ENCODE measurements around the gene CYP27A1. TPM values are rescaled to one million over a fixed set of nuclear protein-coding genes. Genes with fewer than 3 reads are reported as not detected.

Gene CYP27A1
- polyA plus RNA-seq, 4 donors, result 46.7 to 125 (median 98.6) TPM

DNA sequence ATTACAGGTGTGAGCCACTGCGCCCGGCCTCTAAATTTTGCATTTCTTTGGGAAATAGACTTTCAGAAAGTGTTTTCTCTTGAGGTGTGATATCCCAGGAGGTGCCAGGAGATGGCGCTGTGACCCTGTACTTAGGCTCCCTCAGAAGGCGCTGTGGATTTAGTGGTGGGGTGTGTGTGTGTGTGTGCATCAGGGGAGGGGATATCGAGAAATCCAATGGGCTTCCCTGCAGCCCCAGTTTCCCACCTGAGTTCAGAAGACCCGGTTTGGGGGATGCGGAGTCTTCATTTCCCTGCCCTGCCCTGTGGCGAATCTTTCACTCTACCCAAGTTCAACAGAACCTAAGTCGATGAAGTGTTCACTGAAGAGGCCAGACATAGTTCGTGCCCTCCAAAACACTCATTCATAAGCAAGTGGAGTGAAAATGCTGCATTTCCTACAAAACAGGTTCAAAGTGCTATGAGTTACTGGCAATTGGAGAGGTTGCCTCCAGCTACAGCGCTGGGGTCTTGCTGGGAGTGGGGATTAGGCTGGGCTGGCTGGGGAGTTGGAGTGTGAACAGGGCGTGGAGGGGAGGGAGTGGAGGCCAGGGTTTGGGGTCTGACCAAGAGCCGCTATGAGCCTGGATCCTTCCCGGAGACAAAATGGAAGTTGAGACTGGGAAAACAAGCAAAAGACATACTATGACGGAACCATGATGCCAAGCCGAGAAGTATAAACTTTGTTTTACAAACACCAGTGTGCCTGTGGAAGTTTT lies 71.1 kb downstream of the CYP27A1 start:
- DNase-seq (peak; percentile 44 to 65), FAIRE-seq (no peak)
- peaks cover 0 to 3% (median 0%) of the 10 kb centered on the region in 3 donors for H3K4me1 ChIP-seq (ENCODE audit: control insufficient read depth in 3 of 3, insufficient read depth in 2 of 3, low read depth in 1 of 3, low read length in 2 of 3)
- H3K27me3 ChIP-seq (ENCODE audit: control insufficient read depth in 3 of 3, insufficient read depth in 3 of 3, low read length in 3 of 3), result peaks cover 2 to 77% (median 25%) of the 10 kb centered on the region in 3 donors
- H3K4me3 ChIP-seq (ENCODE audit: low read depth in 1 of 3, low read length in 3 of 3), result no peak overlapping the region
- no peak overlapping the region for H3K27ac ChIP-seq (ENCODE audit: low read depth in 1 of 3, low read length in 2 of 3)
- H3K9me3 ChIP-seq (ENCODE audit: control insufficient read depth in 2 of 2, insufficient read depth in 1 of 2, low read depth in 1 of 2, low read length in 1 of 2), result no peaks in the 10 kb centered on the region
- H3K36me3 ChIP-seq (ENCODE audit: control insufficient read depth in 3 of 3, insufficient read depth in 2 of 3, low read depth in 1 of 3, low read length in 3 of 3), result no peaks in the 10 kb centered on the region
- WGBS, 3 donors, result 20 to 27% (median 20%) methylated on average over 16 of the region's 16 CpGs

DNA sequence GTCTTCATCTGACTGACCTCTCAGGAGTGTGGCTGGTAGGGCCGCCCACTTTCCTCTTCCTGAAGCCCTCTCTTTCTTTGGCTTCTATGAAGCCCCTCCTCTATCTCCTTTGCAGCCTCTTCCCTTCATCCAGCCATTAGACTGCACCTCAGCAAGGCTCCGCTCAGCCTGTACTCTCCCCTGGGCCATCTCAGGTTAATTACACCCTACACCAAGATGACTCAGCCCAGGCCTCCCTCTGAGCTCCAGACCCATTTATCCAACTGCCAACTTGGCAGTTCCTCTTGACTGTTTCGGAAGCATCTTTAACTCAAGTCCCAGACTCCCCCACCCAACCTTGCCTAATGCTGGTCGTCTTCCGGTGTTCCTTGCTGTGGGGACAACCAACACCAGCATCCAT lies 71.8 kb downstream of the CYP27A1 start:
- Histone ChIP-seq H3K4me1 (ENCODE audit: control insufficient read depth in 3 of 3, insufficient read depth in 2 of 3, low read depth in 1 of 3, low read length in 2 of 3) (peaks cover 0 to 3% (median 0%) of the 10 kb centered on the region in 3 donors), H3K27me3 (ENCODE audit: control insufficient read depth in 3 of 3, insufficient read depth in 3 of 3, low read length in 3 of 3) (peaks cover 2 to 84% (median 31%) of the 10 kb centered on the region in 3 donors), H3K27ac (ENCODE audit: low read depth in 1 of 3, low read length in 2 of 3) (no peak overlapping the region), H3K9me3 (ENCODE audit: control insufficient read depth in 2 of 2, insufficient read depth in 1 of 2, low read depth in 1 of 2, low read length in 1 of 2) (no peaks in the 10 kb centered on the region), H3K4me3 (ENCODE audit: low read depth in 1 of 3, low read length in 3 of 3) (no peak overlapping the region), H3K36me3 (ENCODE audit: control insufficient read depth in 3 of 3, insufficient read depth in 2 of 3, low read depth in 1 of 3, low read length in 3 of 3) (no peaks in the 10 kb centered on the region)
- DNase-seq (peak in 1 of 2 donors; percentile 24), FAIRE-seq (no peak)
- WGBS, 3 donors, result 23 to 33% (median 26%) methylated on average over 5 of the region's 5 CpGs

DNA sequence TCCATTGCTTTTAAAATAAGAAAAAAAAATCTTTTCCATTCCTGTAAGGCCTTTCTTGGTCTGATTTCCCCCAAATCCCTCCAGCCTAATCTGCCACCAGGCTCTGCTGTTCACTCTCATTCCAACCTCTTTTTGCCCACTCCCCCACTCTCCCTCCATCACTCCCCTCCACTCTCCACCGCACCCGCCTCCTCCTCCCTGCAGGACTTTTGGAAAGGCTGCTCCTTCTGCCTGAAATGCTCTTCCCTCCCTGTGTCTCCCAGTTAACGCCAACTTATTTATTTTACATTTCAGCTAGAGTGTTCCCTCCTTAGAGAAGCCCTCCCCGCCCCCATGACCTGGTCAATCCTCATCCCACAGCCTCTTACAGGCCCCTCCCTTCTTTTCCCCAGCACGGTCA lies 72.9 kb downstream of the CYP27A1 start:
- WGBS, 3 donors, result 37 to 53% (median 47%) methylated on average over 5 of the region's 5 CpGs
- Histone ChIP-seq H3K36me3 (ENCODE audit: control insufficient read depth in 3 of 3, insufficient read depth in 2 of 3, low read depth in 1 of 3, low read length in 3 of 3) (no peaks in the 10 kb centered on the region), H3K27me3 (ENCODE audit: control insufficient read depth in 3 of 3, insufficient read depth in 3 of 3, low read length in 3 of 3) (peaks cover 5 to 83% (median 34%) of the 10 kb centered on the region in 3 donors), H3K9me3 (ENCODE audit: control insufficient read depth in 2 of 2, insufficient read depth in 1 of 2, low read depth in 1 of 2, low read length in 1 of 2) (no peaks in the 10 kb centered on the region), H3K4me3 (ENCODE audit: low read depth in 1 of 3, low read length in 3 of 3) (no peak overlapping the region), H3K27ac (ENCODE audit: low read depth in 1 of 3, low read length in 2 of 3) (no peak overlapping the region), H3K4me1 (ENCODE audit: control insufficient read depth in 3 of 3, insufficient read depth in 2 of 3, low read depth in 1 of 3, low read length in 2 of 3) (peaks cover 0 to 3% (median 0%) of the 10 kb centered on the region in 3 donors)
- DNase-seq (no peak), FAIRE-seq (no peak)

DNA sequence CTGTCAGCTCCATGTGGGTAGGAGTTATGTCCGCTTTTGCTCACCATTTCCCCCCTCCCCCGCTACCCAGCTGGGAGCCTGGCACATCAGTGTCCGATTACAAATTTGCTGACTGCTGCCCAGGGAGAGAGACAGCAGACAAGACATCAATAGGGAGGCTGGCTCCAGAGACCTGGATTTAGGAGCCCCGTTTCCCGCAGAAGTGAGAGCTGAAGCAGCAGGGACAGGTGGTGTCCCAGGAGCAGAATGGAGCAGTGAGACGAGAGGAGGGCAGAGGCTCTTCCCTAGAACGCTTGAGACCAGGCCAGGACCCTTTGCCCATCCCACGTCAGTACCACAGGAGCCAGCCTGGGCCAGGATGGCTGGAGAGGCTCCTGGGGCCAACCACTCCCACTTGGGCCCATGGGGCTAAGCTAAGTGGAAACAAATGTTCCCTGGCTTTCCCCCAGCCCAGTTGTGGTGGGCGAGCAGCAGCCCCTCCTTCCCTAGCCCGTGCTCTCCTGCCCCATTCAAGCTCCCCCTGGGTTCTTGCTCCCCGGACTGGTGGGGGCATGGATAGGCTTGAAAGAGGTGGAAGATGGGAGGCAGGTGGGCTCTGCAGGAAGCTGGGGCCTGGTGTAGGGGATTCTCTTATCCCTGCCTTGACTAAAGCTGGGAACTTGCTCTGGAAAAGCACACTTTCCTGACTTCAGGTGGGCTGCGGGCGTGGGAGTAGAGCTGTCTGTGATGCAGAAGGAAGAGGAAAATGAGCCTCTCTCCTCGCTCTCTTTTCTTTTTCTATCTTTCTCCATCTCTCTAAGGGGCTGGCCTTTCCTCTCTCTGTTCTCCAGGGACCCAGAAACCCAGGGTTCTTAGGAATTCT lies 73.6 kb downstream of the CYP27A1 start:
- WGBS, 3 donors, result 36 to 50% (median 47%) methylated on average over 14 of the region's 14 CpGs
- H3K9me3 ChIP-seq (ENCODE audit: control insufficient read depth in 2 of 2, insufficient read depth in 1 of 2, low read depth in 1 of 2, low read length in 1 of 2), result no peaks in the 10 kb centered on the region
- DNase-seq (no peak), FAIRE-seq (no peak)
- no peaks in the 10 kb centered on the region for H3K36me3 ChIP-seq (ENCODE audit: control insufficient read depth in 3 of 3, insufficient read depth in 2 of 3, low read depth in 1 of 3, low read length in 3 of 3)
- no peak overlapping the region for H3K4me3 ChIP-seq (ENCODE audit: low read depth in 1 of 3, low read length in 3 of 3)
- peaks cover 5 to 86% (median 41%) of the 10 kb centered on the region in 3 donors for H3K27me3 ChIP-seq (ENCODE audit: control insufficient read depth in 3 of 3, insufficient read depth in 3 of 3, low read length in 3 of 3)
- H3K27ac ChIP-seq (ENCODE audit: low read depth in 1 of 3, low read length in 2 of 3), result no peak overlapping the region
- H3K4me1 ChIP-seq (ENCODE audit: control insufficient read depth in 3 of 3, insufficient read depth in 2 of 3, low read depth in 1 of 3, low read length in 2 of 3), result peaks cover 0 to 10% (median under 1%) of the 10 kb centered on the region in 3 donors

DNA sequence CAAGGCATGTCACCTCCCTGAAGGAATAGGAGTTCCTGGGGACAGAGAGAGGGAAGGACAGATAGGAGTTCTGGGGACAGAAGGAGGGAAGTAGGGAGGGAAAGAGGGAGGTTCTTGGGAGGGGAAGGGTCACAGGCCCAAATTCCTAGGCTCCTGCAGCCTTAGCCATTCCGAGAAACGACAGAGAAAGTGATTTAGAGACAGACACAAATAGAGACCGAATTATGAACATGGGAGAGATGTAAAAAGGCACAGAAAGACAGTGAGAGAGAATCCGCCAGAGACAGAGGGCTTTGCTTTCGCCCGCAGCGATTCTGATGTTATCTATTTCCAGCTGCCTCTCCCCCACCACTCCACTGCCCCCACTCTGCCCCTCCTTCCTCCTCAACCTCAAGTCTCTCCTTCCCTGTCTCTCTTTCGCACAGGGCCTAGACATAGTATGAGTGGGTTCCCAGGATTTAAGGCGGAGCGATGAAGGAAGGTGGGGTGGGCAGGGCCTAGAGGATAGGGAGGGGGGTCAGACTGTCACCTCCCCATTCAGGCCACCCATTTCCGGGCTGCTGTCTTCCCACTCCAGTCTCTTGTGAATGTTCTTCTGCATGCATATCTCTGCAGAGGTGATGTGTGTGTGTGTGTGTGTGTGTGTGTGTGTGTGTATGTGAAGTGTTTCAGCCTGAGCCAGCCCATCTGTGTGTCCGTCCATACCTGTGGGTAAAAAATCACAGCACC lies 74.4 kb downstream of the CYP27A1 start:
- H3K27me3 ChIP-seq (ENCODE audit: control insufficient read depth in 3 of 3, insufficient read depth in 3 of 3, low read length in 3 of 3), result peaks cover 5 to 88% (median 44%) of the 10 kb centered on the region in 3 donors
- no peak overlapping the region for H3K4me3 ChIP-seq (ENCODE audit: low read depth in 1 of 3, low read length in 3 of 3)
- no peaks in the 10 kb centered on the region for H3K36me3 ChIP-seq (ENCODE audit: control insufficient read depth in 3 of 3, insufficient read depth in 2 of 3, low read depth in 1 of 3, low read length in 3 of 3)
- H3K4me1 ChIP-seq (ENCODE audit: control insufficient read depth in 3 of 3, insufficient read depth in 2 of 3, low read depth in 1 of 3, low read length in 2 of 3), result peaks cover 0 to 12% (median 3%) of the 10 kb centered on the region in 3 donors
- 33 to 40% (median 38%) methylated on average over 12 of the region's 12 CpGs for WGBS, 3 donors
- no peak overlapping the region for H3K27ac ChIP-seq (ENCODE audit: low read depth in 1 of 3, low read length in 2 of 3)
- no peak for DNase-seq
- H3K9me3 ChIP-seq (ENCODE audit: control insufficient read depth in 2 of 2, insufficient read depth in 1 of 2, low read depth in 1 of 2, low read length in 1 of 2), result no peaks in the 10 kb centered on the region
- no peak for FAIRE-seq

DNA sequence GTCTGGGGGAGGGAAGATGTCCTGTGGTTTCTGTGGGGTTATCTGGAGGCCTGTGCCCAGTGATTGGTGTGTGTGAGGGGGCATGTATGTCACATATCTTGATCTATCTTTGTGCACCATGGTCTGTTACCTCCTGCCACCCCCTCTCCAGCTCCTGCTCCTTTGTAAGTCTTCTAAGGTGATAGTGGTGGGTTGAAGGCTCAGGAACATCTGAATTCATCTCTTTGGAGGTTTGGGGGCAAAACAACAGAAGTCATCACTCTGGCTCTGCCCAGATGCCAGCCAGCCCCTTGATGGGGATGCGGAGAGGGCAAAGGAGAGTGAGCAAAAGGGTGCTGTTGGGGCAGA lies 74.9 kb downstream of the CYP27A1 start:
- FAIRE-seq (no peak), DNase-seq (no peak)
- WGBS, 3 donors, result 45 to 67% (median 47%) methylated on average over 1 of the region's 1 CpG
- Histone ChIP-seq H3K27me3 (ENCODE audit: control insufficient read depth in 3 of 3, insufficient read depth in 3 of 3, low read length in 3 of 3) (peaks cover 5 to 91% (median 47%) of the 10 kb centered on the region in 3 donors), H3K36me3 (ENCODE audit: control insufficient read depth in 3 of 3, insufficient read depth in 2 of 3, low read depth in 1 of 3, low read length in 3 of 3) (no peaks in the 10 kb centered on the region), H3K9me3 (ENCODE audit: control insufficient read depth in 2 of 2, insufficient read depth in 1 of 2, low read depth in 1 of 2, low read length in 1 of 2) (no peaks in the 10 kb centered on the region), H3K4me3 (ENCODE audit: low read depth in 1 of 3, low read length in 3 of 3) (no peak overlapping the region), H3K4me1 (ENCODE audit: control insufficient read depth in 3 of 3, insufficient read depth in 2 of 3, low read depth in 1 of 3, low read length in 2 of 3) (peaks cover 0 to 12% (median 3%) of the 10 kb centered on the region in 3 donors), H3K27ac (ENCODE audit: low read depth in 1 of 3, low read length in 2 of 3) (no peak overlapping the region)

DNA sequence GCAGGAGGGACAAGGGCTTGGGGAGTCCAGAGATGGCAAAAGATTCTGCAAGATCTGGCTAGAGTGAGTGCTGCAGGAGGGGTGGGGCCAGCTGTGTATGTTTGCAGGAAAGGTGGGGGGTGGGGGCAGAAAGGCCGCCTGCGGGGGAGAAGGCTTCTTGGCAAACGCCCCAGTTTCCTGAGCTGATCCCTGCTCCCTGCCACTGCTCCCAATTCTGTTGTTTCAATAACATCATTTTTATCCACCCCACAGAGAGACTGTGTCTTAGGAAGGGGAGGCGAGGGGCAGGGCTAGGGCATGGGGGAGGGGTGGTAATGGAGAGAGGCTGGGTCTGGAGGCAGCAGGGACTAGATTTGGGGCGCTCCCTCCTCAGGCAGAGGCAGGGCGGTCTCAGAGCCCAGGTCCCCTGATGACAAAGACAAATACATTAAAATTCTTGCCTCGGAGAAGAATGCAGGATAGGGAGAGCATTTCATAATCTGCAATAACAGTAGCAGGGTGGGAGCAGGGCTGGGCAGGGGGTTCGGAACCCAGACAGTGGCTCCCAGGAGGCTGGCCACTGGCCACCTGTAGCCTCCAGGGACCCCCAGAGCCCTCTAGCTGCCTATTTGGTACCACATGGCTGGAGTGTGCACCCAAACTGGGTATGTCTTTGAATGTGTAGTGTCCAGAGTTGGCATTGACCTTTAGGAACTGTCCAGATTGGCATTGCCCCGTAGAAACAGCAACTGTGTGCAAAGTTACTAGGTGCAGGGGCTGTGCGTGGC lies 75.6 kb downstream of the CYP27A1 start:
- Histone ChIP-seq H3K36me3 (ENCODE audit: control insufficient read depth in 3 of 3, insufficient read depth in 2 of 3, low read depth in 1 of 3, low read length in 3 of 3) (no peaks in the 10 kb centered on the region), H3K9me3 (ENCODE audit: control insufficient read depth in 2 of 2, insufficient read depth in 1 of 2, low read depth in 1 of 2, low read length in 1 of 2) (no peaks in the 10 kb centered on the region), H3K27ac (ENCODE audit: low read depth in 1 of 3, low read length in 2 of 3) (no peak overlapping the region), H3K4me1 (ENCODE audit: control insufficient read depth in 3 of 3, insufficient read depth in 2 of 3, low read depth in 1 of 3, low read length in 2 of 3) (peaks cover 0 to 12% (median 3%) of the 10 kb centered on the region in 3 donors), H3K27me3 (ENCODE audit: control insufficient read depth in 3 of 3, insufficient read depth in 3 of 3, low read length in 3 of 3) (peaks cover 5 to 92% (median 47%) of the 10 kb centered on the region in 3 donors), H3K4me3 (ENCODE audit: low read depth in 1 of 3, low read length in 3 of 3) (no peak overlapping the region)
- FAIRE-seq (no peak), DNase-seq (no peak)
- WGBS, 3 donors, result 14 to 17% (median 17%) methylated on average over 10 of the region's 10 CpGs
